Cortex of kidney (tissue), 1 donor: Measurements from ENCODE around the gene TNC.

Experiments used
- DNase-seq: peaks from one replicate; lab custom pipeline; 2025; lab: John Stamatoyannopoulos, UW

TNC gene

DNA sequence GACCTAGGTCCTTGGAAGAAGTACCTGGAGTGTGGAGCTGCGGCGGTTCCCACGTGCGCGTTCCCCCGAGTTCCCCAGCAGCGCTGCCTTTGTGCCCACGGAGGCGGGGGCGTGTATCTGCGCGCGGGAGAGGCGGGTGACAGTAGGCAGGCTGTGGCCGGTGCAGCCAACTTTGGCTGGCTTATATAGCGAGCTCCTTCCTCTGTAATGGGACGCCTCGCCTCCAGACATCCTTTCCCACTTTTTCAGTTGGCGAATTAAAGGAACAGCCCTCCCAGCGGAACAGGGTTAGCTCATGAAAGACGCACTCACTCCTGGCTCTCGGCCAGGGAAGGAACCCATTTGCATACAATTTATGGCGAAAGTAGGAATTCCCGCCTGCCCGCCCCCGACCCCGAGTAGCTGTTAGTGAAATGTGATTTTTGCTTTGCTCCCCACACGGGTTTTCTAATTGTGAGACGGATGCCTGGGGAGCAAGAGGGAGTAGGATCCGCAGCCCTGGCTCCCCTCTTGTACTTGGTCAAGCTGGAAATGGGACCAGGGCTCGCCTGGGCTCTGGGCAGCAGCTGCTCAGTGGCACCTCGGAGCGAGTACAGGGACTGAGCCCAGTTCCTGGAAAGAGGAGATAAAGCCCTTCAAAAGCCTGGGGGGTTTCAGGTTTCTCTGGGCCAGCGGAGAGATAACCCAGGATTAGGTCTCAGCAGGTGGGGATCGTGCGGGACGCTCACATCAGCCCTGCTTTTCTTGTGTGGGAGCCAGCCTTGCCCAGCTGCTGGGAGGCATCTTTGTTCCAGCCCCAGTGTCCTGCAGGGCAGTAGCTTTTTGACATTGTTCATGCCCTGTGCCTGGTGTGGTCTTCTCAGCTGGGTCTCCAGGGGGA is at the start of gene TNC:
Gene TNC, minus strand, starts transcription at position 159 of the 880 bp plus-strand sequence. CDS start 27,139 bp downstream, outside the sequence.
- DNase-seq: no peak

DNA sequence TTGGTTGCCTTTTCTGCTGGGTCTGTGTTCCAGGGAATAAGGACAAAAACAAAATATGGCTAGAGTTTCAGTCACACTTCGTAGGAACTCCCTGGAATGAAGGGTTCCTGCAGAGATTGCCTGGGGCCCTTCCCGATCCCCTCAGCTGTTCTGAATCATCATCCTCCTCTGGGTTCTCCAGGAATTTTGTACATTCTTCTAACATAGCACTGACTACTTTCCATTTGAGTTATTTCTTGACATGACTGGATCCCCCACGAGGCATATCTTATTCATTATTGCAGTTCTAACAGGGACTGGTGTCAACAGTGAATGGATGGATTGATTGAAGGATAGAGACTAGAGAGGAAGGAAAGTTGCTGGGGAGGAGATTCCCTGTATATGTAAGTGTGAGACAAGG is 49.2 kb upstream of the TNC start:
- DNase-seq: no peak

DNA sequence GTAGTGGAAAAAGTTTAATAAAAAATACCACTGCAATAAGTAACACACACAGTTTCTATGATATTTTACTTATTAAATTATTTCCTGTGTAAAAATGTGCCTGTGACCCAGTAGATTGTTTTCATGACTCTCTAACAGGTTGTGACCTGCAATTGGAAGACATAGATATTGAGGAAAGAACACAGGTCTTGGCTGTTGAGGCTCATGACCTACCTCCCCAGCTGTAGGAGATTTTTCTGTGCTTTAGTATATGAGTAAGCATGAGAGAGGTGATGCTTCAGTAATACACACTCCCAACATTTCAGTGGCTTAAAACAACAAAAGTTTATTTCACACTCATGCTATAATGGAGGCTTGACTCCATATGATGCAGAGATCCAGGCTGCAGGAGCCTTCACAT is 47.3 kb upstream of the TNC start:
- no peak for DNase-seq

DNA sequence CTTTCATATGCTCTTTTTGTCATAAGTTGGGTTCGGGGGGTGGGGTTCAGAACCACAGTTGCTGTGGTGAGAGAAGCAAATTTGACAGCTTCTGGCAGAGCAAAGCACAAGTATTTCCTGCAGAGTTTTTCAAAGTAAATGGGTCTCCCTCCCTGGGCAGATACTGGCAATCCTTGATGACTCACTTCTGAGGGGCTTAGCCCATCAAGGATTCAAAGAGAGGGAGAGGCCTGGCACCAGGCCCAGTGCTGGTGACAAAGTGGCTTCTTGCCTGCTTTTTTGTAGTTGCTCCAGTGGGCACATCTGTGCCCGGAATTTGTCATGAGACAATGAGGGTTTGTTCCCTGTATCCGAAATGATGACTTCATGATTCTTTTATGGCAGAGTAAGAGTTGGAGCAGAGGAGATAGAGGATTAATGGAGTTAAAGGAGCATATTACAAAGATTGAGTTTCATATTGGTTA is 46.6 kb upstream of the TNC start:
- no peak for DNase-seq

DNA sequence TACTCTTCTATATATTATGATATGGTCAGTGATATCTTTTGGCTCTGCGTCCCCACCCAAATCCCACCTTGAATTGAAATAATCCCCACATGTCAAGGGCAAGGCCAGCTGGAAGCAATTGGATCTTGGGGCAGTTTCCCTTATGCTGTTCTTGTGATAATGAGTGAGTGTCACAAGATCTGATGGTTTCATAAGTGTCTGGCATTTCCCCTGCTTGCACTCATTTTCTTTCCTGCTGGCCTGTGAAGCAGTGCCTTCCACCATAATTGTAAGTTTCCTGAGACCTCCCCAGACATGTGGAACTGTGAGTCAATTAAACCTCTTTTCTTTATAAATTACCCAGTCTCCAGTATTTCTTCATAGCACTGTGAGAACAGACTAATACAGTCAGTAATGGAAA is 45.0 kb upstream of the TNC start:
- DNase-seq: no peak

DNA sequence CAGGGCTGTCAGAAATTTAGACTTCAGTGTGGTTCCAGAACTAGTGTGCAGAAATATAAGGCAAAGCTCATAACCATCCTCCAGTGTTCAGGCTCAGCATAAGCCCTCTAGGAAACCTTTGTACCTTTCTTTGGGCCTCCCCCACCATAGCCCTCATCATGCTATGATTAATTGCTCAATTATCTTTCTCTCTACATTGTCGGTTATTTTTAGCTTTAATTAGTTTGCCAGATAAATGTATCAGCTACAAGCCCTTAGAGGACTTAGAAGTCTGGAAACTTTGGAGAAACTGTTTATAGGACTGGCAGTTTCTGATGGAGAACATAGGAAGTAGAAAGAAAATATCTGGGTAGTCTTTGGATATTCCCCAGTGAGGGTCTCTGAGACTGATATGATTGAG is 43.5 kb upstream of the TNC start:
- no peak for DNase-seq

DNA sequence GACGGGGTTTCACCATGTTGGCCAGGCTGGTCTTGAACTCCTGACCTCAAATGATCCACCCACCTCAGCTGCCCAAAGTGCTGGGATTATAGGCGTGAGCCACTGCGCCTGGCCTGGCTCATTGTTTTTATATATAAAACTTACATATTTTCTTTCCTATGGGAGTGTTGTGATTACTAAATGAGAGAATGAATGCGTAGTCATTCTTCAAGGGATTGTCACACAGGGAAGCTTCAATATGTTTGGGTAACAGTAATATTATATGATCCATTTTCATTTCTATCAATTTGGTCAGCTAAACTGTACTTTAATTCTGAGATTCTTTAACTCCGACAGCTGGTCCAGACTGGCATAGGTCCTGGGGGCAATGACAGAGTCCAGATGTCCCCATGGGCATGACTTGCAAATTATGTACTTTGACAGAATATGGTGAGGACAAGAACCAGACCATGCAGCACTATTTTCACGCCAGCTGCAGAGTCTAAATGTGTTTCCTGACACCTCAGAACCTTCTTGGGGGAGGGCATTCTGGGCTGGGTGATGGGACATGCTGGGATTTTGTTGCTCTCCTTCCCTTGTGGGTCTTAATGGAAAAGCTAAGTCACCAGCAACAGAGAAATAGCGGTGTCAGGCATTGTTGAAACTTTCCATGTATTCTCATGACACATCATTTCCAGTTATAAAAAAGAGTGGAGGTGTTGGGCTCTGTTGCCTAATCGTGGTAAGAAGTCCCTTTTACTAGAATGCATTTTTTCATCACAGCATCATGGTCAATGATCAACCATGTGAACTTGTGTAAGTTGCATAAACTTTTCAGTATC is 40.9 kb upstream of the TNC start:
- no peak for DNase-seq

DNA sequence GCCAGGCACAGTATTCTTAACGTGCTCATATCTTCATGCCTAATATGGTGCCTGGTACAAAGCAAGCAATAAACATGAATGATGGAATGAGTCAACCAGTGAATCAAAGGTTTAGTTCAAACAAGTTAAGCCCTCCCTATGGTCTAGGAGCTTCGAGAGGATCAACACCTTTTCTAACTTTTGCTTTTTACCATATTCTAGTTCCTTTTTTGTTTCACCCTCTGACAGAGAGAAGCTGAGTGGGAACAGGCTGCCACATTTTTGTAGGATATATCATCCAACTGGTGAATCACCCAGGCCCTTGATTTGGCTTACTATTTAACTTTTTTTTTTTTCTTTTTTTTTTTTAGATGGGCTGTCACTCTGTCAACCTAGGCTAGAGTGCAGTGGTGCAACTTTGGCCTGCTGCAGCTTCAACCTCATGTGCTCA is 39.3 kb upstream of the TNC start:
- DNase-seq: no peak

DNA sequence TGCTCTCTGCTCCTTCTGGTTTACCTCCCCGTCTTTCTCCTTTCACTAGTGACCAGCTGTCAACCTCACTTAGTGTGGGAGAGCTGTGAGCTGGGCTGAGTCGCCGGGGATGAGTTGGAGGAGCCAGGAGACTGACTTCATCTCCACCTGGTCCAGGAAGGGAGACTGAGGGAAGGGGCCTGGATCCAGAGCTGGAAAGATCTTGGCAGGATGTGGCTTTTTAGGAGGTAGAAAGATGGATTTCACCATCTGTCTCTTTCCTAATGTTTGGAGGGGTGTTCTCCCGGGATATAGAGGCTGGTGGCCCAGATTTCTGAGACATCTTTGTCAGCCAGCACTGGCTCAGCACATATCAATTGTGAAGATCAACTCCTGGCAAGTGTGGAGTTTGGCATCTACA is 37.1 kb upstream of the TNC start:
- no peak for DNase-seq

DNA sequence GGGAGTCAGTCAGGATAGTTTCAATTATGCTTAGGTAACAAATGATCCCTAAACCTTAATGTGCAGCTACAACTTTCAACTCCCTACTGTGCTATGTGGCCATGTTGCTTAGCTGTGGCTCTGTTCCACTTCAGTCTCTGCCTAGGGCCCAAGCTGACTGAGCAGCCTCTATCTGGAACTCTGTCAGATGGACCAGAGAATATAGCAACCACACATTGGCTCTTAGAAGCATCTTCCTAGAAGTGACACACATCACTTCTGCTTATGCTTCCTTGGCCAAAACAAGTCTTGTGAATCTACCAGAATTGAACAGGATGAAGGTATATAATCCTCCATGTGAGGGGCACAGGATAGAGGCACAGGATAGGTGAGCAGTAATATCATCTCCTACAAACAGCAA is 36.7 kb upstream of the TNC start:
- DNase-seq: no peak

DNA sequence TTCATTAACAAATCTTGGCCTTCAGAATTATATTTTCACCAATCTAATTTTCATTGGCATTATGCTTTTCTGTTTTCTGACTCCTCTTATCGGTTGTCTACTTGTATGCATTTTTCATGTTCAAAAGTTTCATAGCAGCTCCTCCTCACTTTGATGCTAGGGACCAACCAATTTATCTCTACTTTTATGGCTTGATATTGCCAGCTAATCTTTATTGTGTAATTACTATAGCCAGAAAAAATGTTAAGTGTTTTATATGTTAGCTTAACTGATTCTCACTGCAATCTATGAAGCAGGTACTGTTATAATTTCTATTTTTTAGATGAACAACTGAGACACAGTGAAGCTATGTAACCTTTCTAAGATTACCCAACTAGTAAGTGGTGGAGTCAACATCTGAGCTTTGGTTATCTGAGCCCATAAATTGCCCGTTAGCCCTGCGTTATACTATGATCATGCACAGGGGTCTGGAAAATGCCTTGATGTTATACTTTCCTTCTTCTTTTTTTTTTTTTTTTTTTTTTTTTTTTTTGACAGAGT is 34.4 kb upstream of the TNC start:
- DNase-seq: no peak

DNA sequence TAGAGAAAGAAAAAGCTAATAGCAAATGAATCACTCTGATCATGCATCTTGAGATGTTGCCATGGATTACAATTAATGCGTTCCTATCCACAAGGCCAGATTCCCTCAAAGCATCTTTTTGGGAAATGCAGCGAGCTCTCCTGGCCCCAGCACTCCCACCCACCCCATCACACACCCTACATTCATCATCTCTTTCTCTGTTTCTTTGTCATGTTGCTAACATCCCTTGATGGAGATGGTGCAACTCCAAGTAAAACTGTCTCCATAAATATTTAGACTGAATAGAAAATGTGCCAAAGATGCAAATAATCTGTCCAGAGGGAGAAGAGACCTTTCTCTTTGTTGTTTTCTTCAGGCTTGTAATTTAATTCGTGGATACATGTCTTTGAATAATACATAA is 30.8 kb upstream of the TNC start:
- DNase-seq: no peak

DNA sequence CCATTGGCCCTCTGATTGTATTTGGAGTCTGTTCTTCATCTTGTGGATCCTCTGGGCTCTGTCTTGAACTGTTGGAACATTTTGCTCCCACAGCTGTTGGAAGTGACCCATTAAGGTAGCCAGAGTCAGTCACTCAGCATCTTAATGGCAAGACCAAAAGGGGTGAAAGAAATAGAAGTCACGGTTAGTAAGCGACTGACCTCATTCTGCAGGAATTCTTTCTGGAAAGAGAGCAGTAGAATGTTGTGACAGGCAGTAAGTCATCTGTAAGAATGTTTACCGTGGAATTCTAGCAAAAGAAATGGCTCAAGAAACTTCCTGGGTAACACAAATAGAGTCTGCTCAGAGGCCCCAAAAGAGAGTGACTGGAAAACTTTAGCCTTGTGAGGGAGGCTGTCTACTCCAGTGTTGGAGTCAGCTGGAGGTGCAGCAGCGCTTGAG is 28.6 kb upstream of the TNC start:
- no peak for DNase-seq

DNA sequence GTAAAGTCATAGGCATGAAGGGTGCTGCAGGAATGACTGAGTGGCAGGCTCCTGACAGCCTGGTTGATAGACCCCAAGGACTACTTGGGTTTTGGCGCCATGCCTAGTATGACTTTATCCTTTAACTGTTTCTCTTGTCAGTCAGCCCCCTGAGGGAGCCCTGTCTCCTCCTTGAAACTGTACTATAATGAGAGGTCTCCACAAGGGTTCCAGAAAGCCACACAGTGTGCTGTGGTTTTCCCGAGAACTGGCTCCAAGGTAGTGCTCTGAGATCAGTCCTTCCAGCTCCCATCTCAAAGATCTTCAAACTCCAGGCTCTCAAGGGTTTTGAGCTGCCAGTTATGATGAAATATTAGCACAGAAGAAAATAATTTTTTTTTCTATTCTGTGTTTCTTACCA is 26.7 kb upstream of the TNC start:
- DNase-seq: no peak

DNA sequence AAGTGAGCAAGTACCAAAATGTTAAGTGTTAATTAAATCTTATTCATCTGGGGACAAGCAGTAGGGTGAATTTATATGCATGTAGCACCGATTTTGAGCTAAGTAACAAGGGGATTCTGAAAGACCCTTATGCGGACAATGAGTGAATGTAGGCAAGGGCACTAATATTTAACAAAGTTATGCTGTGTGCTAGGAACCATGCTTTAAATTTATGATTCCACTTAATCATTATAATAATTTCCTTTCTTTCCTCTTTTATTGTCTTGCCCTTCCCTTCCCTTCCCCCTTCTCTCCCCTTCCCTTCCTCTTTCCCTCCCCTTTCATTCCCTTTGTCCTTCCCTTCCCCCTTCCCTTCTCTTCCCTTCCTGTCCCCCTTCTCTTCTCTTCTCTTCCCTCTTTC is 25.7 kb upstream of the TNC start:
- DNase-seq: no peak

DNA sequence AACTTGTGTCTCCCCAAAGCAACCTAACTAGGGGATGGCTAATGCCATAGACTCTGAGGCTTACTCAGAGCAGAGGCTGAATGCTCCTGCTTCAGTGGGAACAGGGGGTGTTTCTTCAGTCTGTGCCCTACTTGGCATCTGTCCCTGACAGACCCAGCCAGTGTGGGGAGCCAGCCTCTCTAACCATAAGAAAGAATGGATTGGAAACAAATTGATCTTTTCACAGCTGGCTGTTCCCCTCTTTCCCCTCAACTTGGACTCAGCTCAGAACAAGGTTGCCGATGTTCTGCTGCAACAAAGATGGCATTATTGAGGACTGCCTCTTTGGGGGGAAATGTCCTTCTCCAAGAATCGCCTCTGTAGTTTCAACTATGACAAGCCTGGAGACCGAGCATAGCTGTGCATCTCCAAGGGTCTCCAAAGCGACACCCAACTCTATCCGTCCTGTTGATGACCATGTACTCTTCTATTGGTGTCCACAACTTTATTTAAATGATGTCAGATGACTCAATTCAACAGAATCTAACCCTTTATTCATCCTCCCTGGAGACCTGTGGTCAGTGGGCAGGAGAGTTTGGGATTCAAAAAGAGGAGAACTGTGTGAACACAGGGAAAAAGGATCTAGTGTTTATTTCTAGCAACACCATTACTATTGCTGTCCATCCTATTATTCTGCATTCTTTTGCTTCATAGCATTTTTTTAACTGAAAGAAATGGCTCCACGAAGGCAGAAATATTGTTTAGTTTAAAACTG is 24.7 kb upstream of the TNC start:
- DNase-seq: no peak

DNA sequence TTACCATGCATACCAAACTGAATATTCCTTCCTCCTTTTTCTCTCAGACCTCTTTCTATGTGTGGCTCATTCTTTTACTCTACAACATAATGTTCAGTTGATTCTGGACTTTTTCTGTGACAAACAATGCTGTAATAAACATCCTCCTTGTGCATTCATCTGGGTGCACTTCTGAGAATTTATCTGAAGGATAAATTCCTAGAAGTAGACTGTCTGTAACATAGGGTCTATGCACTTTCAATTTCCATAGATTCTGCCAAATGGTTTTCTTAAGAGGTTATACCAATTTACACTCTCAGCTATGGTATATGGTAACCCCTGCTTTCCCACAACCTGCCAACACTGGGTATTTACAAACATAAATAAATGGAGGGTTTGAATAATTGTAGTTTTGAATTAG is 24.1 kb upstream of the TNC start:
- DNase-seq: no peak

DNA sequence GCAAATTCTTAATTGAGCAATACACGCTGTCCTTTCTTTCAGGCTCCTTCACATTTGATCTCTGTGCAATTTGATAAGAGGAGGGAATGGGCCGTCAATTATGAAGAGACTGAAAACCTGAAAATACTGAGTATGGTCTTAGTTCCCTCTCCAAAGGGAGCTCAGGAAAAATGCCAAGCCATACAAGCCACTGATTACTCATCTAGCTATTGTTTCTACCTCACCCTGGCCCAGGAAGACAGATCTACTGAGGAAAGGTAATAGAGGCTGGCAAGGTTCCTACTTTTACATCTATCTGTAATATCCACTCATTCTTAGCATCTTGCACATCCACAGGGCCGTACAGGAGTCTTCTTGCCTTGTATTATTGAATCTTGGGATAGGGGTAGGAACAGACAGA is 23.7 kb upstream of the TNC start:
- no peak for DNase-seq

DNA sequence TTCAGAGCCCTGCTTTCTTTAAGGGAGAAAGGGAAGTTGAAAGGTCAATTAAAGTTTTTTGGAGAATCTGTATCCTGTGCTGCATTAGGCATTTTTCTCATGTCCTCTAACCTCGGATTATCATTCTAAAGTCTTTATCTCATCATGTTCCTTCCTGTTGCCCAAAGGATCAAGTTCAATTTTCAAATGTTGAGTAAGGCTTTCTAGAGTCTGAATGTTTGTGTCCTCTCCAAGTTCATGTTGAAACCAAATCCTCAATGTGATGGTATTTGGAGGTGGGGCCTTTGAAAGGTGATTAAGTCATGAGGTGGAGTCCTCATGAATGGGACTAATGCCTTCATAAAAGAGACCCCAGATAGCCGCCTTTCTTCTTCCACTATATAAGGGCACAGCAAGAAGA is 20.2 kb upstream of the TNC start:
- no peak for DNase-seq

DNA sequence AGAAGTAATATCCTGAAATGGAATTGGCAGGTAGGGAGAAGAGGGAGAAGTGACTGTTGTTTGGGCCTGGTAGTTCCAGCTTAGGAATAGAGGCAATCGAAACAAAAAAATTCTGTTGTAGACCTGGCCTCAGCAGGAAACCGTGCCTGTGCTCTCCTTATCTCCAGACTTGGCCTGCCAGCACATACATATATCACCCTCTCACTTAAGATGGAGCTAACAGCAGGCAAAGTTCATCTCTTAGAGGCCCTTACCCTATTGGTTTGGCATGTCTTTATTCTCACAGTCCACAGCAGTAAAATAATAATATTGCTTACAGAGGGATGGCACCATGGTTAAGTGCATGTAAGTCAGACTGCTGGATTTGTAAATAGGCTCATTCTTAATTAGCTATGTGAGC is 19.6 kb upstream of the TNC start:
- DNase-seq: no peak

DNA sequence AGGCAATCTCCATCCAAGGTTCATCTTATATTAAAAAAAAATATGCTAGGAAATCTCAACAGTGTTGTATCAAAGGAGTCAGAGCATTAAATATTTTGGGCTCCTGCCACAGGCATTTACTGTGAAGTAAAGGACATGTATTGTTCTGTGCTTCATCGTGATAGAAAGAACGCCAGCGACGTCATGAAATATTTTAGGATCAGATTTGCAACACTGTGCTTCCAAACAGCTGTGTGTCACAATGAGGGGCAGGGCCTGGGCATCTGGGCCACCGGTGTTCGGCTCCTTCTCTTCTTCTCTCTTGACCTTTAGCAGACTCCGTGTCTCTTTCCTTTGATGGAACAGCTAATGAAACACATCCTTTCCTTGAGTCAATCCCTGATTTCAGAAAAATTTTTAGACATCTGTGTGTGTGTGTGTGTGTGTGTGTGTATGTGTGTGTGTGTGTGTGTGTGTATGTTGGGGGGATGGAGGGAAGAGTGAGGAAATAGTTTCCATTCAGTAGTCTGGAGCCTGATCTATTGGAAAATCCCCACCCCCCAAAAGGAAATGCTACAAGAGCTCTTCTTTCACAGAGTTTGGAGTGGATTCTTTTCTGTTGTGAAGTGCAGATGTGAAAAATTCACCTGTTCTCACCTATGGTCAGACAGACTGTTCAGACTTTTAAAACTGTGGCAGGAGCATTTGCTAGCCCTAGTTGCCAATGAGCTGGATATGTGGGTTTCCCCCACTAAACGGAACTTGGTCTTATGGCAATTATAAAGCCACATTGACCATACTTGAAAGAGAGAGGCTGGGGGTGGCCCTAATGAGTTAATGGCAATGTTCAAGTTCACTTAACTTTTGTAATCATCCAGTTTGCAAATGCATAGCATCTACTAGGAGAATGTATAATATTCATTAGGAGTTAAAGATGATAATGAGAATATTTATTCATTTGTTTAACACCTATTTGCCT is 18.1 kb upstream of the TNC start:
- no peak for DNase-seq
